Measurements from ENCODE around the gene MIAT. TPM values are rescaled to one million over a fixed set of nuclear protein-coding genes. Genes with fewer than 3 reads are reported as not detected.

MIAT gene
- total and polyA plus RNA-seq, 2 of the 8 experiments (the other 6 are each of a cell fraction or from before 2014, with no cell fraction given), result 27.6 to 36.0 TPM

DNA sequence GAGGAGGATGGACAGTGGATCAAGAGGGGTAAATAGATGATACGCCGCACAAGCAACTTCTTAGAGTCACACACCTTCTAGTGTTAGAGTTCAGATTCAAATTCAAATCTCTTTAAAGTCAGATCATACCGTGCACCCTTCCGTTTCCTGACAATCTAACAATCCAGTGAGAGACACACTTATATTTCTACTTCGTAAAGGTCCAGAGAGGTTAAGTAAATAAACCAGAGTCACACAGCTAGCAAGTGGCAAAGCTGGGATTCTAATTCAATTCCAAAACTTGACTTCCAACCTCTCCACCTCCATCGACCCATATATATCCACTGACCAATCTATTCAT is 34.0 kb downstream of the MIAT start:
- Histone ChIP-seq H3K79me2 (ENCODE audit: control insufficient read depth in 1 of 2, insufficient read depth in 2 of 2, low read length in 2 of 2) (no peaks in the 10 kb centered on the region), H3K4me2 (ENCODE audit: insufficient read depth in 1 of 2, low read depth in 2 of 2, low read length in 2 of 2) (no peak overlapping the region), H2BK5ac (ENCODE audit: low read depth, low read length) (no peak overlapping the region), H4K20me1 (replicated peaks in 1 of 2; ENCODE audit: control insufficient read depth in 1 of 2, insufficient read depth in 2 of 2, low read length in 2 of 2) (no peaks in the 10 kb centered on the region), H2AK5ac (ENCODE audit: low read depth, low read length) (no peak overlapping the region), H3K23me2 (ENCODE audit: low read depth, low read length) (no peaks in the 10 kb centered on the region), H2AFZ (ENCODE audit: low read length) (no peak overlapping the region), H3K9me3 (ENCODE audit: insufficient read depth in 2 of 2, low read depth in 1 of 2, low read length in 1 of 2) (0 out of 4 replicates have a peak, but pooled peaks cover 0 to 4% of the 10 kb centered on the region in 2 experiments), H2BK12ac (ENCODE audit: low read depth, low read length) (no peak overlapping the region), H2BK20ac (ENCODE audit: low read length) (no peak overlapping the region), H3K56ac (replicated peaks; ENCODE audit: insufficient read length, low read depth, low read length) (no peak overlapping the region), H3K4me3 (ENCODE audit: extremely low read depth in 1 of 4, insufficient read depth in 2 of 4, low read depth in 3 of 4, low read length in 4 of 4) (no peak overlapping the region), H2BK15ac (ENCODE audit: low read length) (0 out of 2 replicates have a peak overlapping the region, but pooled peaks have one; percentile 63), H3K36me3 (ENCODE audit: control insufficient read depth in 2 of 4, insufficient read depth in 4 of 4, low read length in 3 of 4) (no peaks in the 10 kb centered on the region), H4K91ac (replicated peaks; ENCODE audit: insufficient read length, low read length) (no peak overlapping the region), H3K27me3 (replicated peaks in 1 of 4; ENCODE audit: control insufficient read depth in 3 of 4, extremely low read depth in 1 of 4, insufficient read depth in 3 of 4, low read length in 3 of 4) (peaks cover 0 to 6% (median 0%) of the 10 kb centered on the region in 4 experiments; a peak in 2 of 7 replicates), H3K4me1 (replicated peaks in 1 of 4; ENCODE audit: control insufficient read depth in 3 of 4, insufficient read depth in 4 of 4, low read length in 3 of 4) (peaks cover 3 to 13% (median 8%) of the 10 kb centered on the region in 4 experiments; a peak in 6 of 7 replicates), H3K18ac (ENCODE audit: extremely low read depth, low read length) (no peak overlapping the region), H3K23ac (ENCODE audit: insufficient read length) (no peak overlapping the region), H3K4ac (replicated peaks; ENCODE audit: insufficient read length, low read depth, low read length) (no peak overlapping the region), H4K8ac (ENCODE audit: extremely low read depth, insufficient read depth, low read length) (no peak overlapping the region), H2BK120ac (replicated peaks; ENCODE audit: low read depth, low read length) (no peak overlapping the region), H3K9ac (replicated peaks in 1 of 4; ENCODE audit: extremely low read depth in 1 of 4, low read depth in 3 of 4, low read length in 3 of 4) (no peak overlapping the region), H4K5ac (ENCODE audit: insufficient read length, low read depth, low read length) (no peak overlapping the region), H3K14ac (ENCODE audit: insufficient read length) (no peak overlapping the region), H3K79me1 (ENCODE audit: low read depth, low read length) (no peaks in the 10 kb centered on the region), H3K27ac (ENCODE audit: low read depth, low read length) (no peak overlapping the region)
- FAIRE-seq, result no peak
- no peak for DNase-seq (ENCODE audit: low read depth in 1 of 2, low spot score in 2 of 2)
- no peak for TF ChIP-seq RBBP5 (IDR thresholded peaks at IDR 0.05; ENCODE audit: borderline replicate concordance, low read depth, low read length)
- TF ChIP-seq CHD1 (IDR thresholded peaks at IDR 0.05; ENCODE audit: low read depth, low read length), result no peak
- ChIA-PET CTCF (ENCODE audit: partially characterized antibody) (interaction anchor here (0.9 to 2.2 kb wide), 6 partner anchors 10 to 159 kb away, joined by 3 to 8 read pairs (median 4); no protein-coding TSS in a partner anchor), POLR2A (ENCODE audit: partially characterized antibody) (interaction anchor here (0.7 to 1.7 kb wide), 4 partner anchors 10 to 203 kb away, joined by 3 read pairs; no protein-coding TSS in a partner anchor)
- 83% methylated on average over 5 of the region's 6 CpGs; no CpG with 5 or more reads in 1 of the 2 experiments for WGBS, 2 experiments (ENCODE audit: extremely low coverage in 1 of 2, insufficient coverage in 1 of 2, insufficient read length in 1 of 2, insufficient replicate concordance in 2 of 2, low coverage in 1 of 2, low lambda C conversion rate in 2 of 2, missing lambda C conversion rate in 1 of 2)

Data from H1 (cell line).